GM12878 (cell line): ENCODE data around the gene DNAAF5. TPM values are rescaled to one million over a fixed set of nuclear protein-coding genes. Genes with fewer than 3 reads are reported as not detected.
A peak's percentile ranks its signal among the peaks of the same experiment; 100 is the strongest.

Experiments
- ATAC-seq: fragments of 200-7000 bp; cut with Tn5 transposase; 3 replicates; pipeline ENCODE4 v1.9.1; 2020; ENCODE audit warnings: mild to moderate bottlenecking, moderate library complexity
- BruUV-seq: library from RNA; stranded (reverse); fragments of 400-500 nt; replicated peaks from 2 replicates; lab custom pipeline; 2021; lab: Mats Ljungman, UMichigan
- CTCF ChIA-PET: fragments of 300-600 bp; sonication (Branson Sonifier 250); formaldehyde crosslinking; extraction: SDS; loops from one replicate; lab custom pipeline; 2021; ENCODE audit warnings: inconsistent platforms; lab: Yijun Ruan, JAX
- POLR2A ChIA-PET: fragments of 350-600 bp; formaldehyde crosslinking; extraction: SDS; loops from one replicate; lab custom pipeline; 2021; ENCODE audit warnings: inconsistent platforms; lab: Charles Lee
- RAD21 ChIA-PET: fragments of 300-600 bp; sonication (Branson Sonifier 250); formaldehyde crosslinking; loops from one replicate; lab custom pipeline; 2023; ENCODE audit warnings: antibody characterized with exemption; ENCODE audit not compliant: unreplicated experiment; lab: Charles Lee
- SMC1A ChIA-PET: fragments of 300-600 bp; sonication (Branson Sonifier 250); formaldehyde crosslinking; loops from one replicate; lab custom pipeline; 2023; ENCODE audit not compliant: unreplicated experiment, uncharacterized antibody; lab: Charles Lee
- DNase-seq: peaks from one replicate; pipeline ENCODE4 v3.0.0-alpha.2; 2011; ENCODE audit warnings: low read depth, low spot score
- FAIRE-seq: peaks from 3 replicates; lab custom pipeline; 2011; peaks lifted over from hg19 to GRCh38; lab: Jason Lieb, UNC
- H2AFZ ChIP-seq: 2 replicates; pipeline ENCODE4 v1.6.0; 2011; ENCODE audit warnings: low read depth, low read length, control low read depth; ENCODE audit not compliant: control insufficient read depth
- H3K27ac ChIP-seq: 2 replicates; pipeline ENCODE4 v1.5.1; 2011; ENCODE audit warnings: control low read depth; ENCODE audit not compliant: control insufficient read depth, insufficient read depth
- H3K27me3 ChIP-seq, 2 experiments: replicated peaks in 1 of 2; 2 replicates each; pipeline versions ENCODE4 v1.6.0 to v1.6.1; 2011; ENCODE audit warnings: low read length in 1 of 2; ENCODE audit not compliant: control insufficient read depth in 2 of 2, insufficient read depth in 2 of 2
- H3K36me3 ChIP-seq, 2 experiments: 2 replicates each; pipeline ENCODE4 v1.5.1; 2011; ENCODE audit warnings: low read length in 1 of 2; ENCODE audit not compliant: control insufficient read depth in 2 of 2, insufficient read depth in 2 of 2
- H3K4me1 ChIP-seq: 2 replicates; pipeline ENCODE4 v1.6.1; 2011; ENCODE audit warnings: mild to moderate bottlenecking, low read length, moderate library complexity, mixed read lengths; ENCODE audit not compliant: control insufficient read depth, insufficient read depth
- H3K4me2 ChIP-seq: 2 replicates; pipeline ENCODE4 v1.6.0; 2011; ENCODE audit warnings: control low read depth; ENCODE audit not compliant: control insufficient read depth, insufficient read depth
- H3K4me3 ChIP-seq: fragments of 200-600 bp; sonication (generic); 2 replicates; pipeline ENCODE4 v1.5.1; 2016
- H3K79me2 ChIP-seq: 2 replicates; pipeline ENCODE4 v1.6.0; 2011; ENCODE audit warnings: low read length; ENCODE audit not compliant: control insufficient read depth, insufficient read depth
- H3K9ac ChIP-seq: 2 replicates; pipeline ENCODE4 v1.8.0; 2011; ENCODE audit warnings: low read length, control low read depth, mixed read lengths; ENCODE audit not compliant: control insufficient read depth, insufficient read depth
- H3K9me3 ChIP-seq: replicated peaks from 3 replicates; pipeline ENCODE4 v1.5.1; 2011; ENCODE audit warnings: mild to moderate bottlenecking, low read length; ENCODE audit not compliant: control insufficient read depth, insufficient read depth
- H4K20me1 ChIP-seq: 2 replicates; pipeline ENCODE4 v1.6.0; 2011; ENCODE audit not compliant: control insufficient read depth, insufficient read depth
- BRCA1 ChIP-seq: IDR thresholded peaks from 2 replicates; pipeline ENCODE4 v1.6.1; 2011; ENCODE audit warnings: low read depth, low read length, improper control_type of control experiment
- KLF5 ChIP-seq: fragments of 450-650 bp; IDR thresholded peaks from 2 replicates; pipeline ENCODE4 v1.6.1; 2014; ENCODE audit warnings: mild to moderate bottlenecking; ENCODE audit not compliant: partially characterized antibody
- SP1 ChIP-seq: IDR thresholded peaks from one replicate; pipeline ENCODE4 v1.6.1; 2011; ENCODE audit warnings: low read depth, low read length
- ZNF207 ChIP-seq: fragments of 450-650 bp; IDR thresholded peaks from 2 replicates; pipeline ENCODE4 v1.6.1; 2014; ENCODE audit warnings: antibody characterized with exemption, mild to moderate bottlenecking, borderline replicate concordance
- ZNF274 ChIP-seq: IDR thresholded peaks from one replicate; pipeline ENCODE4 v1.8.0; 2011; ENCODE audit not compliant: insufficient read length, insufficient read depth
- WGBS: methylation state at CpG from one replicate; pipeline ENCODE4 v1.1.6; 2016; ENCODE audit warnings: low lambda C conversion rate; ENCODE audit not compliant: insufficient replicate concordance, insufficient coverage; ENCODE audit errors: missing lambda C conversion rate; 5-methylcytosine and 5-hydroxymethylcytosine counted together
- in situ Hi-C: fragments of 300-500 bp; cut with MboI; formaldehyde crosslinking; loops from 9 replicates; pipeline ENCODE4 v1.14.3; 2018; ENCODE audit warnings: mixed read lengths
- intact Hi-C: fragments of 100-400 bp; cut with micrococcal nuclease; formaldehyde crosslinking; loops from one replicate; pipeline ENCODE4 v1.14.2; 2022; ENCODE audit not compliant: unreplicated experiment
- polyA plus RNA-seq, 11 experiments: library from polyadenylated mRNA; depleted of rRNA in 4 of 11; unstranded in 6 of 11; stranded (reverse) in 5 of 11; fragments of >200 nt; fragmentation: Nextera tagmentation in 4 of 11; fragmentation: Illumina TruSeq in 1 of 11; extraction: Ambion mirVana in 4 of 11; extraction: Trizol in 1 of 11; gene quantifications; 1 replicate in 1 of 11; 2 replicates in 10 of 11; pipeline versions ENCODE4 v1.2.1 to v1.2.3, GENCODE V29; 2011 to 2016; ENCODE audit warnings: inconsistent platforms in 2 of 11, missing spikeins in 2 of 11, low read depth in 1 of 11
- total RNA-seq, 4 experiments: library from RNA; depleted of rRNA in 3 of 4; stranded (reverse); fragments of >200 nt in 3 of 4; fragmentation: Illumina TruSeq in 1 of 4; extraction: Trizol in 1 of 4; gene quantifications; 2 replicates each; pipeline versions ENCODE4 v1.2.1 to v1.2.3, GENCODE V29; 2013 to 2021
- TF ChIP-seq, protein P1 (sequence below): fragments of 450-650 bp; IDR thresholded peaks from 2 replicates; pipeline ENCODE4 v1.6.1; 2018; ENCODE audit warnings: mild to moderate bottlenecking, low read depth, moderate library complexity; ENCODE audit not compliant: partially characterized antibody
- TF ChIP-seq, protein P2 (sequence below): IDR thresholded peaks from 2 replicates; pipeline ENCODE4 v1.6.1; 2012; ENCODE audit warnings: low read depth, low read length, improper control_type of control experiment
- TF ChIP-seq, protein P3 (sequence below): fragments of 450-650 bp; formaldehyde crosslinking; IDR thresholded peaks from 2 replicates; pipeline ENCODE4 v1.4.0; 2020; ENCODE audit warnings: mild to moderate bottlenecking, moderate library complexity

Gene DNAAF5
- total and polyA plus RNA-seq, 10 of the 15 experiments (the other 5 are each of a cell fraction or from before 2014, with no cell fraction given): 1.8 to 38.3 (median 9.2) TPM

DNA sequence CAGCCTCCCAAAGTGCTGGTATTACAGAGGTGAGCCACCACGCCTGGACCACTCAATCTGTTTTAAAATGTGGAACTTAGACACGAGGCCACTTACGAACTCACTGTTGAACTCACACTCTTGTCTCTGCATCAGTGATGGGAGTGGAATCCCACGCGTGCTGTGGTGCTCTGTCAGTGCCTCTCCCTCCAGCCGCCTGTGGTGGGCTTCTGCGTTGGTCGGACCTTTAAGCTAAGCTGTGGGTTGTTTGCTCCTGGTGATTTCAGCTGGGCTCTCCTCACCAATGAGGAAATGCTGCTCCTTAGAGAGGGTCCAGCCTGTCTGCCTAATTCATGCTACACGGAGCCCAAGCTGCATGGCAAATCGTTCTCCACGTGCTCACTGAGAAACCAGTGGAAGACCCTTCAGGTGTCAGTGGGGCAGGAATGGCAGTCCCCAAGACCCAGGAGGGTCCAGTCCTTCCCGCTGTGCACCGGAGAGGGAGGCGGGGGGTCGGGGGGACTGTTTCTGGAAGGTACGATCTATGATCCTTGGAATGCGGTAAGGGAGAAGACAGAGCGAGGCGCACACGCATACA, 18.4 kb downstream of the DNAAF5 start:
- ChIA-PET CTCF (no interaction called here), SMC1A (no interaction called here), RAD21 (no interaction called here), POLR2A (no interaction called here)
- FAIRE-seq: peak; percentile 35
- Histone ChIP-seq H3K27ac (no peak overlapping the region), H3K4me1 (no peaks in the 10 kb centered on the region), H3K36me3 (peaks cover 9 to 17% of the 10 kb centered on the region in 2 experiments; a peak in 3 of 4 replicates), H3K27me3 (no peaks in the 10 kb centered on the region), H3K4me3 (no peak overlapping the region), H3K9ac (no peak overlapping the region), H3K9me3 (no peaks in the 10 kb centered on the region; the same call in 2 of the 3 replicates), H3K4me2 (no peak overlapping the region), H4K20me1 (no peaks in the 10 kb centered on the region; the same call in 1 of the 2 replicates), H2AFZ (no peak overlapping the region), H3K79me2 (no peaks in the 10 kb centered on the region)
- ATAC-seq: no peak
- WGBS: 99% methylated on average over 19 of the region's 20 CpGs
- intact Hi-C loops (no loop called here), in situ Hi-C loops (no loop called here)
- TF ChIP-seq KLF5: no peak
- no peak for TF ChIP-seq ZNF274
- TF ChIP-seq, protein P1, sequence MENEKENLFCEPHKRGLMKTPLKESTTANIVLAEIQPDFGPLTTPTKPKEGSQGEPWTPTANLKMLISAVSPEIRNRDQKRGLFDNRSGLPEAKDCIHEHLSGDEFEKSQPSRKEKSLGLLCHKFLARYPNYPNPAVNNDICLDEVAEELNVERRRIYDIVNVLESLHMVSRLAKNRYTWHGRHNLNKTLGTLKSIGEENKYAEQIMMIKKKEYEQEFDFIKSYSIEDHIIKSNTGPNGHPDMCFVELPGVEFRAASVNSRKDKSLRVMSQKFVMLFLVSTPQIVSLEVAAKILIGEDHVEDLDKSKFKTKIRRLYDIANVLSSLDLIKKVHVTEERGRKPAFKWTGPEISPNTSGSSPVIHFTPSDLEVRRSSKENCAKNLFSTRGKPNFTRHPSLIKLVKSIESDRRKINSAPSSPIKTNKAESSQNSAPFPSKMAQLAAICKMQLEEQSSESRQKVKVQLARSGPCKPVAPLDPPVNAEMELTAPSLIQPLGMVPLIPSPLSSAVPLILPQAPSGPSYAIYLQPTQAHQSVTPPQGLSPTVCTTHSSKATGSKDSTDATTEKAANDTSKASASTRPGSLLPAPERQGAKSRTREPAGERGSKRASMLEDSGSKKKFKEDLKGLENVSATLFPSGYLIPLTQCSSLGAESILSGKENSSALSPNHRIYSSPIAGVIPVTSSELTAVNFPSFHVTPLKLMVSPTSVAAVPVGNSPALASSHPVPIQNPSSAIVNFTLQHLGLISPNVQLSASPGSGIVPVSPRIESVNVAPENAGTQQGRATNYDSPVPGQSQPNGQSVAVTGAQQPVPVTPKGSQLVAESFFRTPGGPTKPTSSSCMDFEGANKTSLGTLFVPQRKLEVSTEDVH: no peak
- no peak for TF ChIP-seq BRCA1
- TF ChIP-seq, protein P2, sequence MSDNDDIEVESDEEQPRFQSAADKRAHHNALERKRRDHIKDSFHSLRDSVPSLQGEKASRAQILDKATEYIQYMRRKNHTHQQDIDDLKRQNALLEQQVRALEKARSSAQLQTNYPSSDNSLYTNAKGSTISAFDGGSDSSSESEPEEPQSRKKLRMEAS: no peak
- TF ChIP-seq, protein P3, sequence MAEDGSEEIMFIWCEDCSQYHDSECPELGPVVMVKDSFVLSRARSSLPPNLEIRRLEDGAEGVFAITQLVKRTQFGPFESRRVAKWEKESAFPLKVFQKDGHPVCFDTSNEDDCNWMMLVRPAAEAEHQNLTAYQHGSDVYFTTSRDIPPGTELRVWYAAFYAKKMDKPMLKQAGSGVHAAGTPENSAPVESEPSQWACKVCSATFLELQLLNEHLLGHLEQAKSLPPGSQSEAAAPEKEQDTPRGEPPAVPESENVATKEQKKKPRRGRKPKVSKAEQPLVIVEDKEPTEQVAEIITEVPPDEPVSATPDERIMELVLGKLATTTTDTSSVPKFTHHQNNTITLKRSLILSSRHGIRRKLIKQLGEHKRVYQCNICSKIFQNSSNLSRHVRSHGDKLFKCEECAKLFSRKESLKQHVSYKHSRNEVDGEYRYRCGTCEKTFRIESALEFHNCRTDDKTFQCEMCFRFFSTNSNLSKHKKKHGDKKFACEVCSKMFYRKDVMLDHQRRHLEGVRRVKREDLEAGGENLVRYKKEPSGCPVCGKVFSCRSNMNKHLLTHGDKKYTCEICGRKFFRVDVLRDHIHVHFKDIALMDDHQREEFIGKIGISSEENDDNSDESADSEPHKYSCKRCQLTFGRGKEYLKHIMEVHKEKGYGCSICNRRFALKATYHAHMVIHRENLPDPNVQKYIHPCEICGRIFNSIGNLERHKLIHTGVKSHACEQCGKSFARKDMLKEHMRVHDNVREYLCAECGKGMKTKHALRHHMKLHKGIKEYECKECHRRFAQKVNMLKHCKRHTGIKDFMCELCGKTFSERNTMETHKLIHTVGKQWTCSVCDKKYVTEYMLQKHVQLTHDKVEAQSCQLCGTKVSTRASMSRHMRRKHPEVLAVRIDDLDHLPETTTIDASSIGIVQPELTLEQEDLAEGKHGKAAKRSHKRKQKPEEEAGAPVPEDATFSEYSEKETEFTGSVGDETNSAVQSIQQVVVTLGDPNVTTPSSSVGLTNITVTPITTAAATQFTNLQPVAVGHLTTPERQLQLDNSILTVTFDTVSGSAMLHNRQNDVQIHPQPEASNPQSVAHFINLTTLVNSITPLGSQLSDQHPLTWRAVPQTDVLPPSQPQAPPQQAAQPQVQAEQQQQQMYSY (CRISPR knock-in tag): no peak
- TF ChIP-seq ZNF207: no peak
- no peak for TF ChIP-seq SP1
- no TSS peak for BruUV-seq
- DNase-seq: no peak
